Body of pancreas (tissue), 4 donors: ENCODE measurements around the gene NR3C2. TPM values are rescaled to one million over a fixed set of nuclear protein-coding genes. Genes with fewer than 3 reads are reported as not detected.

ENCODE experiments used
- ATAC-seq: fragments of 150-250 bp; one replicate; pipeline ENCODE4 v1.9.1; 2016
- DNase-seq, 4 donors: peaks; one replicate each; pipeline ENCODE4 v3.0.0-alpha.2; 2019
- H3K27ac ChIP-seq, 4 donors: fragments of 200-600 bp; sonication (generic); 1 replicate in 3 of 4; 2 replicates in 1 of 4; pipeline versions ENCODE4 v1.5.1 to v1.6.1; 2016 to 2019; ENCODE audit warnings: mild to moderate bottlenecking in 1 of 4, mixed read lengths in 1 of 4, moderate library complexity in 1 of 4
- H3K27me3 ChIP-seq, 2 donors: fragments of 200-600 bp; sonication (generic); one replicate each; pipeline ENCODE4 v1.6.0; 2016; ENCODE audit warnings: mild to moderate bottlenecking in 1 of 2
- H3K36me3 ChIP-seq, 2 donors: fragments of 200-600 bp; sonication (generic); replicated peaks in 1 of 2; 2 replicates each; pipeline ENCODE4 v1.5.1; 2016; ENCODE audit warnings: low read depth in 2 of 2; ENCODE audit not compliant: insufficient read depth in 1 of 2
- H3K4me1 ChIP-seq: fragments of 200-600 bp; sonication (generic); one replicate; pipeline ENCODE4 v1.6.0; 2016
- H3K4me3 ChIP-seq, 2 donors: fragments of 200-600 bp; sonication (generic); 1 replicate in 1 of 2; 2 replicates in 1 of 2; pipeline ENCODE4 v1.5.1; 2016 to 2019
- H3K9me3 ChIP-seq, 3 donors: fragments of 200-600 bp; sonication (generic); 1 replicate in 2 of 3; 2 replicates in 1 of 3; pipeline ENCODE4 v1.5.1; 2016
- POLR2A ChIP-seq, 3 donors: fragments of 450-650 bp; IDR thresholded peaks; one replicate each; pipeline ENCODE4 v1.6.1; 2016; ENCODE audit warnings: antibody characterized with exemption in 3 of 3, mild to moderate bottlenecking in 2 of 3
- WGBS, 2 donors: methylation state at CpG; one replicate each; pipeline ENCODE4 v1.1.5; 2017; 5-methylcytosine and 5-hydroxymethylcytosine counted together
- intact Hi-C: fragments of 100-400 bp; cut with DNase I; formaldehyde crosslinking; loops from one replicate; pipeline ENCODE4 v1.15.1; 2023
- total RNA-seq, 2 donors: library from RNA; depleted of rRNA; stranded (reverse); fragments of >200 nt; gene quantifications; one replicate each; pipeline ENCODE4 v1.1.0, GENCODE V29; 2016
- TF ChIP-seq, protein P1 (sequence below), 7 experiments: fragments of 450-650 bp in 4 of 7; fragments of 200-600 bp in 3 of 7; sonication (generic) in 3 of 7; IDR thresholded peaks; one replicate each; pipeline ENCODE4 v1.5.1; 2016 to 2019; ENCODE audit warnings: antibody characterized with exemption in 7 of 7

The NR3C2 gene
- total RNA-seq, 2 donors from 2014 or later: 14.8 to 18.8 TPM

DNA sequence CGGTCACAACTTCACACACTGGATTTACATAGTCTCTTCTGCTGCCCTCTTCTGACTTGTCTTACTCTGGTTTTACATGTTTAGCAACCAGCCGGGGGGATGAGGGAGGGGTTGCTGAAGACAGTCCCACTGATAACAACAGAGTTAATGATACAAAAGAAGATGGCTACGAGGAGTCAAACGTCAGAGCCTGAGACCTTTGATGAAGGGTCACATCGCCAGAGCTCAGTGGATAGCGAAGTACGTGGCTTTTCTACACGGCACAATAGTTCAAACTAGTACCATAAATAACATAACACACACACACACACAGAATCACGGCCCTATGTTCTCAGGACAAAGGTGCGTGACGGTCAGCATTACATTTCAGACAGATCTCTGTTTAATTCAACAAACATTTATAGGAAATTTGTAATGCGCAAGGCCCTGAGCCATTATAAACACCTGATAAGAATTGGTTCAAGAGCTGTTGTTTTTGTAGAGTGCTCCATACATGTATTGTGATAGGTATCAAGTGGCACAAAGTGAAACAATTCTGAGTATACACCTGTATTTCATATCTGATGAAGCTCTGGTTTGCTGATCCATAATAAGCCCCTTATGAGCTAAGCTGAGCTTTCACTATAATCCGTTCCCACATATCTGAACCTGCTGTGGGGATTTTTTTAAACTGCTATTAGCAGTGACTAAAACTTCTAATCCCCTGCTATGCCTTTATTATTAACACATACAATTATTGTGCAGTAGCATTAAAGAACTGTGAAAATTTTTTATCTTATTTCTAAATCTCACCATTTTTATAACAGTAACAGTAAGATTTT lies 100.0 kb downstream of the NR3C2 start:
- ATAC-seq (peak; percentile 62), DNase-seq (peak in 2 of 4 donors; percentile 10 to 15)
- peaks cover 24% of the 10 kb centered on the region for H3K4me1 ChIP-seq
- no peaks in the 10 kb centered on the region for H3K27me3 ChIP-seq
- H3K9me3 ChIP-seq: no peaks in the 10 kb centered on the region
- intact Hi-C loops: no loop called here
- H3K4me3 ChIP-seq: no peak overlapping the region
- TF ChIP-seq POLR2A (IDR thresholded peaks at IDR 0.05): no peak
- H3K27ac ChIP-seq: peak overlapping the region in 3 of 4 donors; percentile 39 to 50 (median 44)
- H3K36me3 ChIP-seq: no peaks in the 10 kb centered on the region
- 37 to 52% methylated on average over 13 of the region's 13 CpGs for WGBS, 2 donors

DNA sequence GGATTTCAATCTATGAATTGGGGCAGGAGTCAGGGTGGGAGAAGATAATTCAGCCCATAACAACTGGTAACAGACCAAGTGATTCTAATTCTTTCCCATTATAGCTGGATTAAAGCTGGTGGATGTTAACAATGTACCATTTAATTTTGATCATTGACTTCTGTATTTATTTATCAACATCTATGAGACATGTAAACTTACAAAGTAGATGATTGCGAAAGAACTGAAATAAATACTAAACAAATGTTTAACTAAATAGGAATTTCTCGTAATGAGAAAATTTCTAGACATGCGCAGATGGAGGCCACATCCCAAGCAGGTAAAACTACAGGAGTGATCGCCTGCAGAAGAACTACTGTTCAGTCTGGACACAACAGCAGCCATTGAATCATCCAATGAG lies 107.1 kb downstream of the NR3C2 start:
- no peak for DNase-seq
- no peak for ATAC-seq
- no peaks in the 10 kb centered on the region for H3K27me3 ChIP-seq
- H3K9me3 ChIP-seq: no peaks in the 10 kb centered on the region
- intact Hi-C loops: no loop called here
- TF ChIP-seq, protein P1, sequence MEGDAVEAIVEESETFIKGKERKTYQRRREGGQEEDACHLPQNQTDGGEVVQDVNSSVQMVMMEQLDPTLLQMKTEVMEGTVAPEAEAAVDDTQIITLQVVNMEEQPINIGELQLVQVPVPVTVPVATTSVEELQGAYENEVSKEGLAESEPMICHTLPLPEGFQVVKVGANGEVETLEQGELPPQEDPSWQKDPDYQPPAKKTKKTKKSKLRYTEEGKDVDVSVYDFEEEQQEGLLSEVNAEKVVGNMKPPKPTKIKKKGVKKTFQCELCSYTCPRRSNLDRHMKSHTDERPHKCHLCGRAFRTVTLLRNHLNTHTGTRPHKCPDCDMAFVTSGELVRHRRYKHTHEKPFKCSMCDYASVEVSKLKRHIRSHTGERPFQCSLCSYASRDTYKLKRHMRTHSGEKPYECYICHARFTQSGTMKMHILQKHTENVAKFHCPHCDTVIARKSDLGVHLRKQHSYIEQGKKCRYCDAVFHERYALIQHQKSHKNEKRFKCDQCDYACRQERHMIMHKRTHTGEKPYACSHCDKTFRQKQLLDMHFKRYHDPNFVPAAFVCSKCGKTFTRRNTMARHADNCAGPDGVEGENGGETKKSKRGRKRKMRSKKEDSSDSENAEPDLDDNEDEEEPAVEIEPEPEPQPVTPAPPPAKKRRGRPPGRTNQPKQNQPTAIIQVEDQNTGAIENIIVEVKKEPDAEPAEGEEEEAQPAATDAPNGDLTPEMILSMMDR (IDR thresholded peaks at IDR 0.05): no peak
- TF ChIP-seq POLR2A (IDR thresholded peaks at IDR 0.05): no peak
- no peaks in the 10 kb centered on the region for H3K36me3 ChIP-seq
- H3K4me3 ChIP-seq: no peak overlapping the region
- no peak overlapping the region for H3K27ac ChIP-seq
- WGBS, 2 donors: 85 to 89% methylated on average over 4 of the region's 4 CpGs
- H3K4me1 ChIP-seq: no peaks in the 10 kb centered on the region

DNA sequence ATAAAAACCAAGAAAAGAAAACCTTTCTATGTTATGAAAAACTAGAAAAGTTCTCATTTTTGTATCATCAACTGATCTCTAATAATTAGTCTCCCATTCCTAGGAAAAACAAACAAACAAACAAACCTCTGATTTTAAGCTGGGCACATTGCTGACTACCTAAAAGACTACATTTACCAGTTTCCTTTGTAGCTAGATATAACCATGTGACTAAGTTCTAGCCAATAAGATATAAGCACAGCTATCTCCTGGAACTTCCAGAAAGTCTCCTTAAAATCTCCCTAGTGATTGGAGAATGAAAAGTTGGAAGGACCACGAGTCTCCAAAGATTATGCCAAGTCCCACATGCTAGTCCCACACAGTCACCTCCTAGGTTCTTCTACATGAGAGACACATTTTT lies 108.9 kb downstream of the NR3C2 start:
- WGBS, 2 donors: 53 to 66% methylated on average over 1 of the region's 1 CpG
- no peak overlapping the region for H3K27ac ChIP-seq
- DNase-seq (no peak), ATAC-seq (no peak)
- no peaks in the 10 kb centered on the region for H3K36me3 ChIP-seq
- TF ChIP-seq, protein P1 (IDR thresholded peaks at IDR 0.05): no peak
- TF ChIP-seq POLR2A (IDR thresholded peaks at IDR 0.05): no peak
- H3K4me1 ChIP-seq: no peaks in the 10 kb centered on the region
- no peaks in the 10 kb centered on the region for H3K27me3 ChIP-seq
- no peaks in the 10 kb centered on the region for H3K9me3 ChIP-seq
- intact Hi-C loops: no loop called here
- no peak overlapping the region for H3K4me3 ChIP-seq

DNA sequence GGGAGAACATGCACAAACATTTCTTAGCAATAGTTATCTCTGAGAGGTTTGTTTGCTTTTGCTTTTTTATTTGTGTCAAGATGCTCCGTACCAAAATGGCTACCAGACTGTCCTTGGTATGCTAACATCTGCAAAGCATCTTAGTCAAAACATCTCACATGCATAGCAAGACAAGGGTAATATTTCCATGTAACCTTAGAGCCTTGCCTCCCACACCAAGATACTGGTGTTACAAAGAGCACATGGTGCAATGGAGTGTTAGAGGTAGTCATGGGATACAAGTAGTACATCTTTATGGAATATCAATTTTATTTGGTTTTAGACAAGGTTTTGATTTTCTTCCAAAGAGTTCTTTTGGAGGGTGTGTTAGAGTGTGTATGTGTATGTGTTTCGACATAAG lies 109.7 kb downstream of the NR3C2 start:
- intact Hi-C loops: no loop called here
- WGBS, 2 donors: 78 to 87% methylated on average over 2 of the region's 2 CpGs
- Histone ChIP-seq H3K9me3 (no peaks in the 10 kb centered on the region), H3K27ac (no peak overlapping the region), H3K4me3 (no peak overlapping the region), H3K27me3 (no peaks in the 10 kb centered on the region), H3K4me1 (no peaks in the 10 kb centered on the region), H3K36me3 (no peaks in the 10 kb centered on the region)
- no peak for ATAC-seq
- TF ChIP-seq, protein P1 (IDR thresholded peaks at IDR 0.05): no peak
- TF ChIP-seq POLR2A (IDR thresholded peaks at IDR 0.05): no peak
- DNase-seq: no peak

DNA sequence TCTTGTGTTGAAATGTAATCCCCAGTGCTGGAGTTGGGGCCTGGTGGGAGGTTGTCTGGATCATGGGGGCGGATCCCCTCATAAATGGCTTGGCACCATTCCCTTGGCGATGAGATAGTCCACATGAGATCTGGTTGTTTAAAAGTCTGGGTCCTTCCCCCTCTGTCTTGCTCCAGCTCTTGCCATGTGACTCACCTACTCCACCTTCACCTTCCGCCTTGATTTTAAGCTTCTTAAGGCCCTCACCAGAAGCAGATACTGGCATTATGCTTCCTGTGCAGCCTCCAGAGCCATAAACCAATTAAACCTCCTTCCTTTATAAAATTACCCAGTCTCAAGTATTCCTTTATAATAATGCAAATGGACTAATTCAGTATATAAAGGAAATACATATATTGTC lies 111.5 kb downstream of the NR3C2 start:
- Histone ChIP-seq H3K27ac (no peak overlapping the region), H3K9me3 (no peaks in the 10 kb centered on the region), H3K4me1 (no peaks in the 10 kb centered on the region), H3K4me3 (no peak overlapping the region), H3K27me3 (no peaks in the 10 kb centered on the region), H3K36me3 (no peaks in the 10 kb centered on the region)
- DNase-seq: no peak
- 94 to 96% methylated on average over 3 of the region's 3 CpGs for WGBS, 2 donors
- intact Hi-C loops: no loop called here
- TF ChIP-seq, protein P1 (IDR thresholded peaks at IDR 0.05): no peak
- TF ChIP-seq POLR2A (IDR thresholded peaks at IDR 0.05): no peak
- no peak for ATAC-seq
